K562 (cell line): ENCODE results near the gene ARID5B. TPM values are rescaled to one million over a fixed set of nuclear protein-coding genes. Genes with fewer than 3 reads are reported as not detected.

ENCODE experiments used
- ATAC-seq: fragments of 200-7000 bp; cut with Tn5 transposase; 3 replicates; pipeline ENCODE4 v1.9.1; 2020; ENCODE audit warnings: moderate library complexity
- BruUV-seq: library from RNA; stranded (reverse); fragments of 400-500 nt; replicated peaks from 2 replicates; lab custom pipeline; 2021; lab: Mats Ljungman, UMichigan
- CTCF ChIA-PET: fragments of 300-600 bp; formaldehyde crosslinking; extraction: SDS; loops from one replicate; lab custom pipeline; 2021; ENCODE audit warnings: low intra/inter-chr PET ratio; lab: Yijun Ruan, JAX
- POLR2A ChIA-PET: fragments of 300-600, 350-650 bp; sonication (Branson Sonifier 250); formaldehyde crosslinking; extraction: SDS; loops from one replicate; lab custom pipeline; 2021; ENCODE audit warnings: antibody characterized with exemption, inconsistent platforms; lab: Yijun Ruan, JAX
- DNase-seq, 4 experiments: peaks; one replicate each; pipeline versions ENCODE4 v3.0.0 to v3.0.0-alpha.2; 2011 to 2018; ENCODE audit warnings: low spot score in 3 of 4, mixed read lengths in 3 of 4; ENCODE audit errors: extremely low read depth in 1 of 4
- FAIRE-seq: peaks from 2 replicates; lab custom pipeline; 2011; peaks lifted over from hg19 to GRCh38; lab: Jason Lieb, UNC
- H2AFZ ChIP-seq: 2 replicates; pipeline ENCODE4 v1.6.0; 2011; ENCODE audit warnings: low read depth, low read length, control low read depth, inconsistent platforms
- H3K27ac ChIP-seq: fragments of 200-600 bp; 3 replicates; pipeline ENCODE4 v1.8.0; 2011; ENCODE audit warnings: low read depth, mild to moderate bottlenecking, control low read depth, inconsistent platforms, low read length, moderate library complexity, mixed read lengths; ENCODE audit errors: extremely low read depth
- H3K27me3 ChIP-seq, 2 experiments: fragments of 300-600 bp in 1 of 2; 2 replicates in 1 of 2; 3 replicates in 1 of 2; pipeline versions ENCODE4 v1.6.0 to v1.8.0; 2011; ENCODE audit warnings: inconsistent platforms in 2 of 2, low read length in 2 of 2, mild to moderate bottlenecking in 1 of 2, mixed read lengths in 1 of 2, moderate library complexity in 1 of 2; ENCODE audit not compliant: control insufficient read depth in 2 of 2, insufficient read depth in 2 of 2
- H3K36me3 ChIP-seq: fragments of 300-600 bp; 3 replicates; pipeline ENCODE4 v1.8.0; 2011; ENCODE audit warnings: mild to moderate bottlenecking, low read length, inconsistent platforms; ENCODE audit not compliant: control insufficient read depth, insufficient read depth
- H3K4me1 ChIP-seq, 2 experiments: fragments of 200-600 bp in 1 of 2; replicated peaks in 1 of 2; 2 replicates in 1 of 2; 3 replicates in 1 of 2; pipeline versions ENCODE4 v1.5.1 to v1.8.0; 2011; ENCODE audit warnings: inconsistent platforms in 2 of 2, low read length in 2 of 2, mild to moderate bottlenecking in 1 of 2, mixed read lengths in 1 of 2, moderate library complexity in 1 of 2; ENCODE audit not compliant: control insufficient read depth in 2 of 2, insufficient read depth in 2 of 2
- H3K4me2 ChIP-seq: 2 replicates; pipeline ENCODE4 v1.6.1; 2011; ENCODE audit warnings: low read length, control low read depth, inconsistent platforms, mixed read lengths; ENCODE audit not compliant: insufficient read depth
- H3K4me3 ChIP-seq: fragments of 200-600 bp; sonication (generic), shearing (Covaris generic); 2 replicates; pipeline ENCODE4 v1.5.1; 2016; ENCODE audit warnings: control low read depth, inconsistent platforms
- H3K79me2 ChIP-seq: fragments of 200-600 bp; 3 replicates; pipeline ENCODE4 v1.8.0; 2011; ENCODE audit warnings: low read length, inconsistent platforms; ENCODE audit not compliant: control insufficient read depth, insufficient read depth
- H3K9ac ChIP-seq, 2 experiments: 2 replicates each; pipeline versions ENCODE4 v1.6.0 to v1.6.1; 2011; ENCODE audit warnings: low read depth in 2 of 2, low read length in 2 of 2, control low read depth in 1 of 2, inconsistent platforms in 1 of 2, mild to moderate bottlenecking in 1 of 2, mixed read lengths in 1 of 2; ENCODE audit not compliant: insufficient read depth in 1 of 2
- H3K9me1 ChIP-seq: one replicate; pipeline ENCODE4 v1.6.0; 2011; ENCODE audit warnings: inconsistent platforms, mild to moderate bottlenecking, low read length, moderate library complexity; ENCODE audit not compliant: control insufficient read depth, insufficient read depth
- H3K9me3 ChIP-seq: replicated peaks from 2 replicates; pipeline ENCODE4 v1.5.1; 2011; ENCODE audit warnings: low read depth, low read length, inconsistent platforms; ENCODE audit not compliant: control insufficient read depth, insufficient read depth
- H4K20me1 ChIP-seq: replicated peaks from 2 replicates; pipeline ENCODE4 v1.6.1; 2011; ENCODE audit warnings: low read length, inconsistent platforms, mixed read lengths; ENCODE audit not compliant: control insufficient read depth, insufficient read depth
- ARID3A ChIP-seq: IDR thresholded peaks from 2 replicates; pipeline ENCODE4 v1.6.1; 2012; ENCODE audit warnings: low read depth, low read length, improper control_type of control experiment, borderline replicate concordance
- CREB1 ChIP-seq, 2 experiments: sonication (generic) in 1 of 2; formaldehyde crosslinking in 1 of 2; IDR thresholded peaks; 2 replicates each; pipeline versions ENCODE4 v1.6.1 to v1.8.0; 2012 to 2022; ENCODE audit warnings: inconsistent platforms in 1 of 2, mild to moderate bottlenecking in 1 of 2, missing genetic modification reagents in 1 of 2, moderate library complexity in 1 of 2
- CTBP1 ChIP-seq: fragments of 450-650 bp; IDR thresholded peaks from 2 replicates; pipeline ENCODE4 v1.6.1; 2016; ENCODE audit warnings: borderline replicate concordance
- CTCF ChIP-seq, 3 experiments: IDR thresholded peaks in 2 of 3; conservative IDR thresholded peaks in 1 of 3; 2 replicates each; pipeline ENCODE4 v1.5.1; 2011 to 2012; ENCODE audit warnings: low read length in 3 of 3, mild to moderate bottlenecking in 3 of 3, control low read depth in 2 of 3, improper control_type of control experiment in 1 of 3, inconsistent platforms in 1 of 3, low read depth in 1 of 3, mixed read lengths in 1 of 3, moderate library complexity in 1 of 3; ENCODE audit not compliant: insufficient read depth in 2 of 3
- POU5F1 ChIP-seq: fragments of 150-350 bp; IDR thresholded peaks from 2 replicates; pipeline ENCODE4 v1.6.1; 2014; ENCODE audit warnings: borderline replicate concordance, low read length, low read depth, mild to moderate bottlenecking; ENCODE audit not compliant: partially characterized antibody
- STAT5B ChIP-seq: fragments of 250-450 bp; sonication (Bioruptor Pico); IDR thresholded peaks from 2 replicates; pipeline ENCODE4 v1.8.0; 2021; ENCODE audit warnings: mild to moderate bottlenecking, inconsistent platforms
- THAP12 ChIP-seq: fragments of 250-450 bp; sonication (Bioruptor Pico); IDR thresholded peaks from 2 replicates; pipeline ENCODE4 v1.9.0; 2021; ENCODE audit warnings: mild to moderate bottlenecking, inconsistent platforms
- ZFP1 ChIP-seq: fragments of 450-650 bp; formaldehyde crosslinking; IDR thresholded peaks from 2 replicates; pipeline ENCODE4 v1.4.0; 2020; ENCODE audit warnings: mild to moderate bottlenecking, mixed read lengths
- ZNF23 ChIP-seq: fragments of 250-450 bp; sonication (Bioruptor Pico); IDR thresholded peaks from 2 replicates; pipeline ENCODE4 v1.4.0; 2020; ENCODE audit warnings: mild to moderate bottlenecking
- ZNF551 ChIP-seq: fragments of 250-450 bp; sonication (Bioruptor Pico); IDR thresholded peaks from 2 replicates; pipeline ENCODE4 v1.5.0; 2021; ENCODE audit warnings: mild to moderate bottlenecking, moderate library complexity
- WGBS: fragments of 100-300 bp; shearing (Covaris generic); methylation state at CpG from one replicate; pipeline ENCODE4 v1.1.6; 2016; ENCODE audit warnings: low coverage, mixed read lengths; ENCODE audit not compliant: insufficient coverage; ENCODE audit errors: missing lambda C conversion rate; 5-methylcytosine and 5-hydroxymethylcytosine counted together
- in situ Hi-C: fragments of 300-500 bp; cut with MboI; formaldehyde crosslinking; loops from 4 replicates; pipeline ENCODE4 v1.15.0; 2018; ENCODE audit warnings: inconsistent platforms, mixed read lengths
- intact Hi-C: fragments of 100-400 bp; cut with micrococcal nuclease; formaldehyde crosslinking; loops from 2 replicates; pipeline ENCODE4 v1.14.2; 2022
- polyA plus RNA-seq, 8 experiments: library from polyadenylated mRNA; depleted of rRNA in 4 of 8; stranded (reverse) in 5 of 8; unstranded in 3 of 8; fragments of >200 nt; fragmentation: Nextera tagmentation in 2 of 8; fragmentation: Illumina TruSeq in 1 of 8; extraction: Ambion mirVana in 2 of 8; extraction: Trizol in 1 of 8; gene quantifications; 2 replicates each; pipeline versions ENCODE4 v1.2.1 to v1.2.3, GENCODE V29; 2011 to 2014; ENCODE audit warnings: inconsistent platforms in 1 of 8, missing spikeins in 1 of 8
- total RNA-seq, 7 experiments: library from RNA; depleted of rRNA in 6 of 7; stranded (reverse); fragments of >200 nt in 6 of 7; fragmentation: Illumina TruSeq in 2 of 7; extraction: Trizol in 2 of 7; gene quantifications; 2 replicates each; pipeline versions ENCODE4 v1.2.1 to v1.2.3, GENCODE V29; 2011 to 2021; ENCODE audit warnings: low replicate concordance in 1 of 7
- TF ChIP-seq, protein P1 (sequence below): sonication (generic); formaldehyde crosslinking; IDR thresholded peaks from 2 replicates; pipeline ENCODE4 v1.8.1; 2022; ENCODE audit warnings: missing genetic modification reagents

The ARID5B gene
- total and polyA plus RNA-seq, 9 of the 15 experiments (the other 6 are each of a cell fraction or from before 2014, with no cell fraction given): 0.48 to 1.6 (median 0.80) TPM

- TF ChIP-seq ARID3A: no peak
- no peak for TF ChIP-seq ZNF23 (CRISPR knock-in tag)
- no peak for TF ChIP-seq ZFP1 (CRISPR knock-in tag)
- no peak for TF ChIP-seq THAP12 (CRISPR knock-in tag)
- TF ChIP-seq, all 486 proteins: peak for 0
Measured at GRCh38 chr10:62017491-62017870, 116.0 kb downstream of the ARID5B start (continued).

GRCh38 chr10:62018131-62018911, 116.8 kb downstream of the ARID5B start:
- intact Hi-C loops: no loop called here
- no peak for DNase-seq
- 16% methylated on average over 8 of the region's 9 CpGs for WGBS
- Histone ChIP-seq H3K9ac (no peak overlapping the region), H3K9me3 (no peaks in the 10 kb centered on the region), H3K4me1 (no peaks in the 10 kb centered on the region), H3K79me2 (no peaks in the 10 kb centered on the region), H3K9me1 (no peaks in the 10 kb centered on the region), H3K4me3 (no peak overlapping the region), H2AFZ (no peak overlapping the region), H3K4me2 (no peak overlapping the region), H4K20me1 (no peaks in the 10 kb centered on the region), H3K36me3 (no peaks in the 10 kb centered on the region), H3K27ac (no peak overlapping the region), H3K27me3 (peaks cover 0 to 4% of the 10 kb centered on the region in 2 experiments; a peak in 1 of 5 replicates)
- FAIRE-seq: peak; percentile 52
- in situ Hi-C loops: no loop called here
- POLR2A ChIA-PET: interaction anchor here (1.1 kb wide), 1 partner anchor 11 kb away, joined by 3 read pairs; no protein-coding TSS in a partner anchor
- CTCF ChIA-PET: no interaction called here
- no TSS peak for BruUV-seq
- no peak for ATAC-seq
- TF ChIP-seq ZNF551: no peak
- TF ChIP-seq STAT5B (CRISPR knock-in tag): no peak
- TF ChIP-seq, protein P1, sequence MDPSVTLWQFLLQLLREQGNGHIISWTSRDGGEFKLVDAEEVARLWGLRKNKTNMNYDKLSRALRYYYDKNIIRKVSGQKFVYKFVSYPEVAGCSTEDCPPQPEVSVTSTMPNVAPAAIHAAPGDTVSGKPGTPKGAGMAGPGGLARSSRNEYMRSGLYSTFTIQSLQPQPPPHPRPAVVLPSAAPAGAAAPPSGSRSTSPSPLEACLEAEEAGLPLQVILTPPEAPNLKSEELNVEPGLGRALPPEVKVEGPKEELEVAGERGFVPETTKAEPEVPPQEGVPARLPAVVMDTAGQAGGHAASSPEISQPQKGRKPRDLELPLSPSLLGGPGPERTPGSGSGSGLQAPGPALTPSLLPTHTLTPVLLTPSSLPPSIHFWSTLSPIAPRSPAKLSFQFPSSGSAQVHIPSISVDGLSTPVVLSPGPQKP (CRISPR knock-in tag): no peak
- TF ChIP-seq CTCF (IDR thresholded peaks at IDR 0.05 in 2 of 3, conservative IDR thresholded peaks at IDR 0.05 in 1 of 3; ENCODE audit: insufficient read depth in 2 of 3, low read depth in 1 of 3, low read length in 3 of 3): no peak
- TF ChIP-seq CTBP1: no peak
- no peak for TF ChIP-seq CREB1 (IDR thresholded peaks at IDR 0.05)
- no peak for TF ChIP-seq CREB1 (CRISPR knock-in tag; IDR thresholded peaks at IDR 0.05)
- TF ChIP-seq POU5F1: no peak
